Measurements from ENCODE around the gene MAGEA4. TPM values are rescaled to one million over a fixed set of nuclear protein-coding genes. Genes with fewer than 3 reads are reported as not detected.
"Not testable (repeated sequence)": the region's sequence is repeated elsewhere in the genome, so short reads cannot be mapped to it uniquely, and the experiment has no call there.

MAGEA4 gene
- total RNA-seq, 2 donors from 2014 or later = not detected

DNA sequence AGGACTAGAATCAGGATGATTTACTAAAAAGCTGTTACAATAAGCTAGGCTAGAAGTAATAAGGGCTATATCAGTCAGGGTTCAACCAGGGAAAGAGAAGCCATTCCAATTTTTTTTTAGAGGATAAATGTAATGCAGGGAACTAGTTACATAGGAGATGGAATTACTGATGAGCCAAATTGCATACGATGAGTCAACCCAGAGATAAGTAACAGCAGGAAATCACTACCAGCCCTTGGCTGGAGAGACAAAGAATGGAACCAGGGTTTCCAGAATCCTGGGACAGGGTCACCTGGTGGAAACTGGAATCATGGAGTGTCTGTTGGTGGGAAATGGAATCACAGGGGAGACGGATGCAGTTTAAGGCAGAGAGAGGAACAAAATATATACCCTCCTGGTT is 13.1 kb upstream of the MAGEA4 start:
- intact Hi-C loops (cut with DNase I) = no loop called here
- 84 to 89% methylated on average over 2 of the region's 2 CpGs for WGBS, 2 donors
- ATAC-seq = no peak
- no peaks in the 10 kb centered on the region for H3K9me3 ChIP-seq
- DNase-seq = no peak
- TF ChIP-seq, protein P1, sequence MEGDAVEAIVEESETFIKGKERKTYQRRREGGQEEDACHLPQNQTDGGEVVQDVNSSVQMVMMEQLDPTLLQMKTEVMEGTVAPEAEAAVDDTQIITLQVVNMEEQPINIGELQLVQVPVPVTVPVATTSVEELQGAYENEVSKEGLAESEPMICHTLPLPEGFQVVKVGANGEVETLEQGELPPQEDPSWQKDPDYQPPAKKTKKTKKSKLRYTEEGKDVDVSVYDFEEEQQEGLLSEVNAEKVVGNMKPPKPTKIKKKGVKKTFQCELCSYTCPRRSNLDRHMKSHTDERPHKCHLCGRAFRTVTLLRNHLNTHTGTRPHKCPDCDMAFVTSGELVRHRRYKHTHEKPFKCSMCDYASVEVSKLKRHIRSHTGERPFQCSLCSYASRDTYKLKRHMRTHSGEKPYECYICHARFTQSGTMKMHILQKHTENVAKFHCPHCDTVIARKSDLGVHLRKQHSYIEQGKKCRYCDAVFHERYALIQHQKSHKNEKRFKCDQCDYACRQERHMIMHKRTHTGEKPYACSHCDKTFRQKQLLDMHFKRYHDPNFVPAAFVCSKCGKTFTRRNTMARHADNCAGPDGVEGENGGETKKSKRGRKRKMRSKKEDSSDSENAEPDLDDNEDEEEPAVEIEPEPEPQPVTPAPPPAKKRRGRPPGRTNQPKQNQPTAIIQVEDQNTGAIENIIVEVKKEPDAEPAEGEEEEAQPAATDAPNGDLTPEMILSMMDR (IDR thresholded peaks at IDR 0.05) = no peak
- no peak for TF ChIP-seq POLR2A (IDR thresholded peaks at IDR 0.05)
- no peaks in the 10 kb centered on the region for H3K36me3 ChIP-seq (replicated peaks in 1 of 2; ENCODE audit: insufficient read depth in 1 of 2, low read depth in 2 of 2)
- no peak overlapping the region for H3K4me3 ChIP-seq
- H3K27ac ChIP-seq = no peak overlapping the region
- no peaks in the 10 kb centered on the region for H3K27me3 ChIP-seq
- no peaks in the 10 kb centered on the region for H3K4me1 ChIP-seq

DNA sequence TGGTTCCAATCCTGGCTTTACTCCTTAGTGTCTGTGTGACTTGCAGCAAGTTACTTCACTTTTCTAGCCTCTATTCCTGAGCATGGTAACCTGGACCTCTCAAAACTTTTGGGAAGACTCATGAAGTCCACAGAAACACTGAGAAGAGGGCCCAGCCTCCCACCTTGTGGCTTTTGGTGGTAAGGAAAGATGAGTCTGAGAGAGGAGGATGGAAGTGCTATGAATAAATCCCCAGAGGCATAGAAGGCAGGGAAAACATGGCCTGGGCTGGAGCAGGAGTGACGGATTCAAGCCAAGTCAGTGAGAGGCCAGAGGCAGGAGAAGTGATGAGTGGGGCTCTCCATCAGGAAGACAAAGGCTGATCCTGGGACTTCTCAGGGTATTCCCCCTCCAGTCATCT is 10.9 kb upstream of the MAGEA4 start:
- no peaks in the 10 kb centered on the region for H3K4me1 ChIP-seq

DNA sequence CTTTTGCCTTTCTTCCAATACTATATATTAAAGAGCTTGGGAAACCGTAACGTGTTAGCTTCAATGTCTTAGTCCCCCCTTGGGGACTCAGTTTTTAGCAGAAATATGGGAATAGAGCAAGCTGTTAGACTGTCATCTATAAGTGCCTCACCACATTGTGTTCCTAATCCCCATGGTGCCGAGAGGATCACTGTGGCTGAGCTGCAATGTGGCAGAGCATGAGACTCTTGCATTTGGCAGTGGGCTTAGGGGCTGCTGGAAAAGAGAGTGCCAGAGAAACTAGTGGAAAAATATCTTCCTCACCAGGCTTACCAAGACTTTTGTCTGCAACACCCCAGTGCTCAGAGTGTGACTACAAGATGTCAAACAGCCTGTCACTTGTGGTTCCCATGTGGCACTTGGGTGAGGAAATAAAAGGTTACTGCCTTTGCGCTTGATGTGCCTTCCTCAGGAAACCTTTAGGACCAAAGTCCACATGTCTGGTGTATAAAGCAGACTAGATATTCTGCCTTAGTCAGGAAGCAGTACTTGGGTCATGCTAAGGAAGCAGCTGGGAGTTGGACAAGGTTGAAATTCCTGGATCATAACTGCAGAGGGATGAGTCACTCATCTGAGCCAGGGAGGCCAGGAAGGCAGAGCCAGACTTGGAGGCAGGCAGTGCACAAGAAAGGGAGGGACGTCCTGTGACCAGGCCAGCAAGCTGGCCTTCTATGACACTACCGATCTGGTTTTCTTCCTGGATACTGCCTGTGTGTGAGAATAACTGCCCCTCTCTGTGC is 9.7 kb upstream of the MAGEA4 start:
- Histone ChIP-seq H3K4me1 (no peaks in the 10 kb centered on the region), H3K4me3 (no peak overlapping the region), H3K36me3 (replicated peaks in 1 of 2; ENCODE audit: insufficient read depth in 1 of 2, low read depth in 2 of 2) (no peaks in the 10 kb centered on the region), H3K9me3 (no peaks in the 10 kb centered on the region), H3K27ac (no peak overlapping the region), H3K27me3 (no peaks in the 10 kb centered on the region)
- ATAC-seq = peak; percentile 45
- intact Hi-C loops (cut with DNase I) = no loop called here
- TF ChIP-seq, protein P1 (IDR thresholded peaks at IDR 0.05) = no peak
- TF ChIP-seq POLR2A (IDR thresholded peaks at IDR 0.05) = no peak
- WGBS, 2 donors = 47 to 65% methylated on average over 3 to 6 of the region's 6 CpGs
- peak in 1 of 4 donors; percentile 26 for DNase-seq

More for the DNA sequence above, 10.9 kb upstream of the MAGEA4 start:
- Histone ChIP-seq H3K27ac (no peak overlapping the region), H3K27me3 (no peaks in the 10 kb centered on the region), H3K4me3 (no peak overlapping the region), H3K36me3 (replicated peaks in 1 of 2; ENCODE audit: insufficient read depth in 1 of 2, low read depth in 2 of 2) (no peaks in the 10 kb centered on the region), H3K9me3 (no peaks in the 10 kb centered on the region)
- no peak for ATAC-seq
- 75 to 82% methylated on average over 1 of the region's 1 CpG for WGBS, 2 donors
- intact Hi-C loops (cut with DNase I) = no loop called here
- no peak for TF ChIP-seq POLR2A (IDR thresholded peaks at IDR 0.05)
- TF ChIP-seq, protein P1 (IDR thresholded peaks at IDR 0.05) = no peak
- no peak for DNase-seq

DNA sequence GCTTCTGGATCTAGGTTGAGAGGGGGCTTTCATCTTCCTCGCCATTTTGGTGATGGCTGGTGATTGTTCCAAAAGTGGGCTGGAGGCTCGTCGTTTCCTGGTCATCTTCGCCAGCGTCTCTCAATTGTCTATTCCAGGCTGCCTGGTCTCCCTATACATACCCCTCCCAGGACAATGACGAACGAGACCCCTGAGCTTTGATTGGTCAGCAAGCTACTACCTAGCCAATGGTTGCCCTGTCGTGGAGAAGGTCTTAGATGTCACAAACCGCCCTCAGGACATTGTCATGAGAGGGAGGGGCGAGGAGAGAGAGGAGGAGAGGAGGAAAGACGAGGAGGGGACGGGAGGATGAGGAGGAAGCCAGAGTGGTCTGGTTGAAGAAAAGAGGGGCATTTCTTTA is 7.7 kb upstream of the MAGEA4 start:
- Histone ChIP-seq H3K9me3 (no peaks in the 10 kb centered on the region), H3K4me3 (no peak overlapping the region), H3K27ac (no peak overlapping the region), H3K36me3 (replicated peaks in 1 of 2; ENCODE audit: insufficient read depth in 1 of 2, low read depth in 2 of 2) (no peaks in the 10 kb centered on the region), H3K4me1 (no peaks in the 10 kb centered on the region), H3K27me3 (no peaks in the 10 kb centered on the region)
- ATAC-seq = no peak
- 70 to 74% methylated on average over 10 to 12 of the region's 12 CpGs for WGBS, 2 donors
- no peak for TF ChIP-seq POLR2A (IDR thresholded peaks at IDR 0.05)
- TF ChIP-seq, protein P1 (IDR thresholded peaks at IDR 0.05) = no peak
- intact Hi-C loops (cut with DNase I) = no loop called here
- no peak for DNase-seq

DNA sequence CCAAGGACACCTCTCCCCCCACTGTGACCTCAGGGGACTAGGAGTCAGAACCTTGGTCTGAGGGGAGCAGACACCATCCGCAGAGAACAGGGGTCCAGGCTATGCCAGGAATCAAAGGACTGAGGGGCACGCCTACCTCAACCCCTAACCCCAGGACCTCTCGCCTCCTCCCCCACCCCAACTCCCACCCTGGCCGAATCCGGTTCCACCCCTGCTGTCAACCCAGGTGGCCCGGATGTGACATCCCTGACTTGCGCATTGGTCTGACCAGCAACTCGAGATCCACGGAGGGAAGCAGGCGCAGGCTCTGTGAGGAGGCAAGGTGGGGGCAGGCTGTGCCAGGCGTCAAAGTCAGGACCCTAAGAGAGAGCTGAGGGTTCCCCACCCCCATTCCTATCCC is 468 bp upstream of the MAGEA4 start:
- Histone ChIP-seq H3K36me3 (replicated peaks in 1 of 2; ENCODE audit: insufficient read depth in 1 of 2, low read depth in 2 of 2) (no peaks in the 10 kb centered on the region), H3K4me1 (no peaks in the 10 kb centered on the region), H3K27ac (no peak overlapping the region), H3K9me3 (no peaks in the 10 kb centered on the region), H3K27me3 (no peaks in the 10 kb centered on the region), H3K4me3 (no peak overlapping the region)
- intact Hi-C loops (cut with DNase I) = no loop called here
- TF ChIP-seq, protein P1 (IDR thresholded peaks at IDR 0.05) = no peak
- no peak for TF ChIP-seq POLR2A (IDR thresholded peaks at IDR 0.05)
- WGBS, 2 donors = 80 to 87% methylated on average over 1 to 4 of the region's 11 CpGs
- ATAC-seq (no peak), DNase-seq (no peak)

DNA sequence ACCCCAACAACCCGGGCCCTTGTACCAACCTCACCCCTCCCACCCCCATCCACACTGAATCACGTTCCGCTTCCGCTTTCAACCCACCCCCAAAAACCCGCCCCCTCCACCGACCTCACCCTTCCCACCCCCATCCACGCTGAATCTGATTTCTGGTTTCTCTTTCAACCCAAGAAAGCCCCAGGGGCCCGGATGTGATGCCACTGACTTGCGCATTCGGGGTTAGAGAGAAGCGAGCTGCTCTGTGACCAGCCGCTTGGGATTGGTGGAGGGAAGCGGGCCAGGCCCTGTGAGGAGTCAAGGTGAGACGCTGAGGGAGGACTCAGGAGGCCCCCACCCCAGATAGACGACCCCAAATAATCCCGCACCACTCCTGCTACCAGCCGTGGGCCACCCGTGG is 6.0 kb downstream of the MAGEA4 start:
- 53 to 91% methylated on average over 4 of the region's 18 CpGs for WGBS, 2 donors
- ATAC-seq, H3K27me3 ChIP-seq: not testable (repeated sequence)

More for the DNA sequence above, 6.0 kb downstream of the MAGEA4 start:
- intact Hi-C loops (cut with DNase I); H3K4me1 ChIP-seq; H3K36me3 ChIP-seq (replicated peaks in 1 of 2; ENCODE audit: insufficient read depth in 1 of 2, low read depth in 2 of 2); H3K9me3 ChIP-seq; DNase-seq; H3K27ac ChIP-seq; H3K4me3 ChIP-seq: not testable (repeated sequence)
